Endothelial cell of umbilical vein (primary cell): ENCODE measurements around the gene FANCE.

Source experiments
- CTCF ChIP-seq, 2 donors: IDR thresholded peaks; 1 replicate in 1 of 2; 2 replicates in 1 of 2; pipeline ENCODE4 v1.5.1; 2011; ENCODE audit warnings: low read length in 2 of 2, mild to moderate bottlenecking in 2 of 2, moderate library complexity in 2 of 2, control low read depth in 1 of 2, inconsistent platforms in 1 of 2, low read depth in 1 of 2; ENCODE audit not compliant: insufficient read depth in 1 of 2; ENCODE audit errors: extremely low read depth in 1 of 2
- EZH2 ChIP-seq: IDR thresholded peaks from 2 replicates; pipeline ENCODE4 v1.6.1; 2012; ENCODE audit warnings: borderline replicate concordance, low read depth, mild to moderate bottlenecking, moderate library complexity, low read length, inconsistent platforms; ENCODE audit not compliant: severe bottlenecking
- FOS ChIP-seq: IDR thresholded peaks from 2 replicates; pipeline ENCODE4 v1.6.1; 2011; ENCODE audit warnings: mild to moderate bottlenecking, low read length, moderate library complexity, borderline replicate concordance; ENCODE audit not compliant: insufficient read depth
- GATA2 ChIP-seq: IDR thresholded peaks from 2 replicates; pipeline ENCODE4 v1.7.0; 2011; ENCODE audit warnings: low read depth, mild to moderate bottlenecking, moderate library complexity, mixed read lengths, low read length; ENCODE audit not compliant: insufficient read length, insufficient read depth
- JUN ChIP-seq: IDR thresholded peaks from 2 replicates; pipeline ENCODE4 v1.6.1; 2011; ENCODE audit warnings: borderline replicate concordance, low read depth; ENCODE audit not compliant: insufficient read length, insufficient read depth
- MAX ChIP-seq: IDR thresholded peaks from 2 replicates; pipeline ENCODE4 v1.6.1; 2011; ENCODE audit not compliant: insufficient read depth, insufficient read length
- MYC ChIP-seq: IDR thresholded peaks from one replicate; pipeline ENCODE4 v1.6.1; 2011; ENCODE audit warnings: mild to moderate bottlenecking, low read depth, low read length
- POLR2A ChIP-seq: IDR thresholded peaks from 2 replicates; pipeline ENCODE4 v1.6.1; 2012; ENCODE audit warnings: low read depth, mild to moderate bottlenecking, control low read depth, low read length
- POLR2AphosphoS5 ChIP-seq: IDR thresholded peaks from 2 replicates; pipeline ENCODE4 v1.6.1; 2012; ENCODE audit warnings: low read depth, mild to moderate bottlenecking, control low read depth, low read length, moderate library complexity; ENCODE audit not compliant: insufficient read depth

GRCh38 chr6:35501784-35502183 is 49.6 kb downstream of the FANCE start:
- no peak for TF ChIP-seq CTCF (IDR thresholded peaks at IDR 0.05; ENCODE audit: extremely low read depth in 1 of 2, insufficient read depth in 1 of 2, low read depth in 1 of 2, low read length in 2 of 2)
- no peak for TF ChIP-seq POLR2AphosphoS5
- no peak for TF ChIP-seq EZH2
- no peak for TF ChIP-seq JUN
- no peak for TF ChIP-seq POLR2A
- no peak for TF ChIP-seq MAX
- TF ChIP-seq MYC: no peak
- TF ChIP-seq GATA2: no peak
- no peak for TF ChIP-seq FOS
